Mesothelial cell of epicardium (in vitro differentiated cells): ENCODE data around the gene MYPN. TPM values are rescaled to one million over a fixed set of nuclear protein-coding genes. Genes with fewer than 3 reads are reported as not detected.
"Not testable (repeated sequence)": the region's sequence is repeated elsewhere in the genome, so short reads cannot be mapped to it uniquely, and the experiment has no call there.

Experiments
- DNase-seq, 2 experiments: peaks; one replicate each; pipeline ENCODE4 v3.0.0; 2021; ENCODE audit warnings: low spot score in 2 of 2; ENCODE audit not compliant: unreplicated experiment in 2 of 2
- H3K27ac Mint-ChIP-seq: 2 replicates; pipeline ENCODE4 v1.8.0; 2021; ENCODE audit warnings: mixed read lengths
- H3K27me3 Mint-ChIP-seq: 2 replicates; pipeline ENCODE4 v1.8.0; 2021; ENCODE audit warnings: low read depth, mixed read lengths
- H3K36me3 Mint-ChIP-seq: 2 replicates; pipeline ENCODE4 v1.8.0; 2021; ENCODE audit warnings: mixed read lengths
- H3K4me1 Mint-ChIP-seq: 2 replicates; pipeline ENCODE4 v1.8.0; 2021; ENCODE audit warnings: mixed read lengths
- H3K4me3 Mint-ChIP-seq: 2 replicates; pipeline ENCODE4 v1.8.0; 2021; ENCODE audit warnings: mild to moderate bottlenecking, moderate library complexity, mixed read lengths
- H3K9me3 Mint-ChIP-seq: 2 replicates; pipeline ENCODE4 v1.8.0; 2021; ENCODE audit warnings: mixed read lengths
- CTCF ChIP-seq: fragments of 200-600 bp; sonication (generic); IDR thresholded peaks from one replicate; pipeline ENCODE4 v1.5.0; 2021; ENCODE audit warnings: antibody characterized with exemption; ENCODE audit not compliant: unreplicated experiment
- total RNA-seq: library from RNA; stranded (reverse); gene quantifications from 3 replicates; pipeline ENCODE4 v1.2.1, GENCODE V29; 2021

The MYPN gene
- total RNA-seq, 1 donor from 2014 or later, result not detected

GRCh38 chr10:68188835-68189234 lies 79.5 kb downstream of the MYPN start:
- no peak overlapping the region for H3K27ac Mint-ChIP-seq
- no peak for DNase-seq
- H3K27me3 Mint-ChIP-seq, result peaks cover 35% of the 10 kb centered on the region
- H3K4me3 Mint-ChIP-seq, result no peak overlapping the region
- no peaks in the 10 kb centered on the region for H3K4me1 Mint-ChIP-seq
- no peaks in the 10 kb centered on the region for H3K36me3 Mint-ChIP-seq
- TF ChIP-seq CTCF, result no peak
- peaks cover 14% of the 10 kb centered on the region for H3K9me3 Mint-ChIP-seq

- H3K4me1 Mint-ChIP-seq, result no peaks in the 10 kb centered on the region
Observed at GRCh38 chr10:68192113-68192512, 82.8 kb downstream of the MYPN start.

GRCh38 chr10:68194290-68194689 lies 85.0 kb downstream of the MYPN start:
- Mint-ChIP-seq H3K4me3 (no peak overlapping the region), H3K36me3 (no peaks in the 10 kb centered on the region), H3K27ac (no peak overlapping the region), H3K9me3 (peaks cover 14% of the 10 kb centered on the region), H3K27me3 (peaks cover 16% of the 10 kb centered on the region), H3K4me1 (no peaks in the 10 kb centered on the region)
- no peak for DNase-seq
- TF ChIP-seq CTCF, result no peak

More at GRCh38 chr10:68192113-68192512, 82.8 kb downstream of the MYPN start:
- Mint-ChIP-seq H3K36me3 (no peaks in the 10 kb centered on the region), H3K4me3 (no peak overlapping the region), H3K27ac (no peak overlapping the region), H3K9me3 (peaks cover 14% of the 10 kb centered on the region), H3K27me3 (peaks cover 21% of the 10 kb centered on the region)
- TF ChIP-seq CTCF, result no peak
- DNase-seq, result no peak

GRCh38 chr10:68195776-68196175 lies 86.5 kb downstream of the MYPN start:
- H3K36me3 Mint-ChIP-seq, H3K27ac Mint-ChIP-seq, H3K4me1 Mint-ChIP-seq, H3K4me3 Mint-ChIP-seq, DNase-seq: not testable (repeated sequence)
- H3K9me3 Mint-ChIP-seq, result peaks cover 14% of the 10 kb centered on the region
- peaks cover 17% of the 10 kb centered on the region for H3K27me3 Mint-ChIP-seq

- Mint-ChIP-seq H3K27ac (no peak overlapping the region), H3K4me1 (no peaks in the 10 kb centered on the region), H3K9me3 (peaks cover 11% of the 10 kb centered on the region), H3K36me3 (no peaks in the 10 kb centered on the region), H3K4me3 (no peak overlapping the region), H3K27me3 (peaks cover 17% of the 10 kb centered on the region)
- no peak for TF ChIP-seq CTCF
- no peak for DNase-seq
Observed at GRCh38 chr10:68196701-68197100, 87.4 kb downstream of the MYPN start.

GRCh38 chr10:68202960-68203353 lies 93.7 kb downstream of the MYPN start:
- no peaks in the 10 kb centered on the region for H3K4me1 Mint-ChIP-seq
- no peak for TF ChIP-seq CTCF
- no peaks in the 10 kb centered on the region for H3K9me3 Mint-ChIP-seq
- H3K27ac Mint-ChIP-seq, result no peak overlapping the region
- peaks cover 27% of the 10 kb centered on the region for H3K27me3 Mint-ChIP-seq
- no peak for DNase-seq
- H3K4me3 Mint-ChIP-seq, result no peak overlapping the region
- no peaks in the 10 kb centered on the region for H3K36me3 Mint-ChIP-seq
